Nephron progenitor cell (in vitro differentiated cells): ENCODE measurements around the gene KDM7A.

Source experiments
- DNase-seq: peaks from one replicate; pipeline ENCODE4 v3.0.0; 2021
- H3K27ac Mint-ChIP-seq: 2 replicates; pipeline ENCODE4 v1.8.0; 2021; ENCODE audit warnings: mild to moderate bottlenecking, moderate library complexity, mixed read lengths
- H3K27me3 Mint-ChIP-seq: 2 replicates; pipeline ENCODE4 v1.8.0; 2021; ENCODE audit warnings: mild to moderate bottlenecking, low read depth, mixed read lengths; ENCODE audit not compliant: poor library complexity
- H3K36me3 Mint-ChIP-seq: 2 replicates; pipeline ENCODE4 v1.8.0; 2021; ENCODE audit warnings: low read depth, mixed read lengths
- H3K4me1 Mint-ChIP-seq: 2 replicates; pipeline ENCODE4 v1.8.0; 2021; ENCODE audit warnings: mixed read lengths
- H3K4me3 Mint-ChIP-seq: 2 replicates; pipeline ENCODE4 v1.8.0; 2021; ENCODE audit warnings: mild to moderate bottlenecking, moderate library complexity, mixed read lengths
- H3K9me3 Mint-ChIP-seq: 2 replicates; pipeline ENCODE4 v1.8.0; 2021; ENCODE audit warnings: mild to moderate bottlenecking, moderate library complexity, mixed read lengths
- TF ChIP-seq, protein P1 (sequence below): fragments of 200-600 bp; sonication (generic); IDR thresholded peaks from 2 replicates; pipeline ENCODE4 v1.5.0; 2021; ENCODE audit warnings: antibody characterized with exemption

KDM7A gene

DNA sequence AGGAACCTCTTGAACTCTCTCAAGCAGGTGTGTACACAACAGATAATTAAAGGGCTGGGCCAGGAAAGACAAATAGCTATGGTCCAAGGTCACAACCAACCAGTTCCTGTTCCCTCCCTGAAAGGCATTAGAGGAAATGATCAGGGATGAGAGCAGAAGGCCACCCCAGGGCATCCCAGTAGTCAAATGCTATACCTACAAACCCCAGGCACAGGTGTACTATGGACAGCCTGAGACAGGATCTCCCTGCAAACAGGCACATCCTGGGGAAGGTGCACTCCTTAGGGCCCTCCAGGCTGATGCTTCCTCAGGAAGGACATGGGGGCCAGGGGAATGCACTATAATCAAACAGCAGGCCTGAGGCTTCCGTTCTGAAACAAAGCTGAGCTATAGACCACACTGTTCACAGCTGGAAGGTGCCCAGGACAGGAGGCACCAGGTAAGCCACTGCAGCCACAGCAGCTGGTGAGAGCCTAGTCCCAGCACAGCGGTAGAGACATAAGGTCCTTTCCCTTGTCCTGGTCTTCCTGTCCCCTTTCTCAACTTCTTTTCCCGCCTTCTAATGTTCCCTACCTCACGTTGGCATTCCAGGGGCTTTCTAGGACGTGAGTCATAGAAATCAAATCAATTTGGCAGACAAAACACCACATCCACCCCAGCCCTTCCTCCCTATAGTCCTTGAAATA is 127.3 kb downstream of the KDM7A start:
- DNase-seq: no peak
- Mint-ChIP-seq H3K9me3 (no peaks in the 10 kb centered on the region), H3K27ac (no peak overlapping the region), H3K36me3 (no peaks in the 10 kb centered on the region), H3K4me3 (no peak overlapping the region), H3K4me1 (no peaks in the 10 kb centered on the region), H3K27me3 (peaks cover 23% of the 10 kb centered on the region)
- TF ChIP-seq, protein P1, sequence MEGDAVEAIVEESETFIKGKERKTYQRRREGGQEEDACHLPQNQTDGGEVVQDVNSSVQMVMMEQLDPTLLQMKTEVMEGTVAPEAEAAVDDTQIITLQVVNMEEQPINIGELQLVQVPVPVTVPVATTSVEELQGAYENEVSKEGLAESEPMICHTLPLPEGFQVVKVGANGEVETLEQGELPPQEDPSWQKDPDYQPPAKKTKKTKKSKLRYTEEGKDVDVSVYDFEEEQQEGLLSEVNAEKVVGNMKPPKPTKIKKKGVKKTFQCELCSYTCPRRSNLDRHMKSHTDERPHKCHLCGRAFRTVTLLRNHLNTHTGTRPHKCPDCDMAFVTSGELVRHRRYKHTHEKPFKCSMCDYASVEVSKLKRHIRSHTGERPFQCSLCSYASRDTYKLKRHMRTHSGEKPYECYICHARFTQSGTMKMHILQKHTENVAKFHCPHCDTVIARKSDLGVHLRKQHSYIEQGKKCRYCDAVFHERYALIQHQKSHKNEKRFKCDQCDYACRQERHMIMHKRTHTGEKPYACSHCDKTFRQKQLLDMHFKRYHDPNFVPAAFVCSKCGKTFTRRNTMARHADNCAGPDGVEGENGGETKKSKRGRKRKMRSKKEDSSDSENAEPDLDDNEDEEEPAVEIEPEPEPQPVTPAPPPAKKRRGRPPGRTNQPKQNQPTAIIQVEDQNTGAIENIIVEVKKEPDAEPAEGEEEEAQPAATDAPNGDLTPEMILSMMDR: no peak

DNA sequence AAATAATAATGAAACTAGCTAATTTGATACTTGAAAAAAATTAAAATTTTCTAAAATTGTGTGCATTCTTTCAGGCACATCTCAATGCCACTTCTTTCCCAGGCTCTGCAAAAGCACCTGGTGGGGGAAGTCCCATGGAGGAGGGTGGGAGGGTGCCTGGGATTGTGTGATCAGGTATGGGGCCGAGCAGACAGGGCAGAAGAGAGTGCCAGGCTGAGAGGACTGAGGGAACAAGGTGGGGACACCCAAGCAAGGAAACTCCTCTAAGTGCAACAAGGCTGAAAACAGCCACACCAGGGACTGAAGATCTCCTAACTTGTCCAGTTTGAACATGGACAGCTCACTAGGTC is 127.8 kb downstream of the KDM7A start:
- no peak overlapping the region for H3K4me3 Mint-ChIP-seq

DNA sequence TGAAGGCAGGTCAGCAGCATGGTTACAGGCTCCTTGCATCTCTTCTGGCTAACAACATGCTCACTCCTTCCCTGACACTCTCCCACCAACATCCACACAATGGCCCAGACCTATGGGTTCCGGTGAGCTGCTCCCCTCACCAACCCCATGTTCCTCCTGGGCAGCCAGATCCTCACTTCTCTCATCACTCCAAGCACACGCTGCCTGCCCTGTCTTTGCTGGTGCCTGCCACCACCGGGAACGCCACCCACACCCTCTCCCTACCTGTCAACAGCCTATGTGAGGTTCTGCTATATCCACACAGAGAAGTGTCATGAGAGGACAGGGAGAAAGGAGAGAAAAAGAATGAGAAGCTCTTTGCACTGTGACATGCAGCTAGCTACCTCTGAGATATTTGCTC is 128.6 kb downstream of the KDM7A start:
- Mint-ChIP-seq H3K4me1 (no peaks in the 10 kb centered on the region), H3K27ac (no peak overlapping the region), H3K9me3 (no peaks in the 10 kb centered on the region)

More for the DNA sequence above, 127.8 kb downstream of the KDM7A start:
- Mint-ChIP-seq H3K9me3 (no peaks in the 10 kb centered on the region), H3K36me3 (no peaks in the 10 kb centered on the region), H3K27ac (no peak overlapping the region), H3K4me1 (no peaks in the 10 kb centered on the region), H3K27me3 (peaks cover 18% of the 10 kb centered on the region)
- TF ChIP-seq, protein P1: no peak
- no peak for DNase-seq

DNA sequence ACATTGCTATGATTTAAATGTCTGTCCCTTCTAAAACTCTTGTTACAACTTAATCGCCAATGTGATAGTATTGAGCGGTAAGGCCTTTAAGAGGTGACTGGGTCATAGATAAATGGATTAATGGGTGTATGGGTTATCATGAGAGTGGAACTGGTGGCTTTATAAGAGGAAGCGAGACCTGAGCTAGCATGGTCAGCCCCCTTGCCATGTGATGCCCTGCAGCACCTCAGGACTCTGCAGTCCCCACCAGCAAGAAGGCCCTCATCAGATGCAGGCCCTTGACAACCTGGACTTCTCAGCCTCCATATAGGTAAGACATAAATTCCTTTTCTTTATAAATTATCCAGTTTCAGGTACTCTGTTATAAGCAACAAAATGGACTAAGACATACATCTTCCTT is 129.6 kb downstream of the KDM7A start:
- no peaks in the 10 kb centered on the region for H3K4me1 Mint-ChIP-seq

More for the DNA sequence above, 128.6 kb downstream of the KDM7A start:
- Mint-ChIP-seq H3K4me3 (no peak overlapping the region), H3K36me3 (no peaks in the 10 kb centered on the region), H3K27me3 (peaks cover 16% of the 10 kb centered on the region)
- TF ChIP-seq, protein P1: no peak
- no peak for DNase-seq

DNA sequence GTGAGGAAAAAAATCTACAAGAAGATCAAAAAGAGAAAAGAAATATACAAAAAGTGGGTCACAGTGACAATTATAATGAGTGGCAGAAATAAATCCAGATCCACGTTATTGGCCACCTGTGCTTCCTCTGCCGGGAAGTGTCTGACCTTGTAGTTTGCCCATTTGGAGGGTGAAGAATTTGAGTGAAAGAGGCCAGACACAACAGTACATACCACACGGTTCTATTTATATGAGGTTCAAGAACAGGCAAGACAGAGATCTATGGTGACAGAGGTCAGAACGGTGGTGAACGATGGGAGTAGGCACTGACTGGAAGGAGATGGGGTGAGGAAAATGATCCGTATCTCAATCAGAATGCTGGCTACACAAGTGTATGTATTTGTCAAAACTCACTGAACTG is 131.1 kb downstream of the KDM7A start:
- DNase-seq: no peak
- H3K27ac Mint-ChIP-seq: no peak overlapping the region
- H3K9me3 Mint-ChIP-seq: no peaks in the 10 kb centered on the region
- H3K4me1 Mint-ChIP-seq: peaks cover 4% of the 10 kb centered on the region
- peaks cover 12% of the 10 kb centered on the region for H3K27me3 Mint-ChIP-seq
- H3K4me3 Mint-ChIP-seq: no peak overlapping the region
- H3K36me3 Mint-ChIP-seq: no peaks in the 10 kb centered on the region
- TF ChIP-seq, protein P1: no peak

More for the DNA sequence above, 129.6 kb downstream of the KDM7A start:
- Mint-ChIP-seq H3K4me3 (no peak overlapping the region), H3K36me3 (no peaks in the 10 kb centered on the region), H3K27me3 (peaks cover 16% of the 10 kb centered on the region), H3K27ac (no peak overlapping the region), H3K9me3 (no peaks in the 10 kb centered on the region)
- no peak for DNase-seq
- TF ChIP-seq, protein P1: no peak

DNA sequence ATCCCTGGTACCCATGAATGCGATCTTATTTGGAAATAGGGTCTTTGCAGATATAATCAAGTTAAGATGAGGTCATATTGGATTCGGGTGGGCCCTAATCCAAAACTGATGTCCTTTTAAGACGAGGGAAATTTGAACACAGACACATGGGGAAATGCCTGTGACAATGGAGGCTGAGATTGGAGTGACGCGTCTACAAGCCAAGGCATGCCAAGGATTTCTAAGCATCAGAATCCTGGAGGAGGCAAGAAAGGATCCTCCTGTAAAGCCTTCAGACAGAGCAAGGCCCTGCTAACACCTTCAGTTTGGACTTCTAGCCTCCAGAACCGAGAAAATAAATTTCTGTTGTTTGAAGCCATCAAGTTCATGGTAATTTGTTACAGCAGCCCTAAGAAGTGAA is 132.5 kb downstream of the KDM7A start:
- no peaks in the 10 kb centered on the region for H3K9me3 Mint-ChIP-seq
- H3K36me3 Mint-ChIP-seq: no peaks in the 10 kb centered on the region
- no peak overlapping the region for H3K27ac Mint-ChIP-seq
- H3K27me3 Mint-ChIP-seq: peaks cover 16% of the 10 kb centered on the region
- DNase-seq: no peak
- H3K4me3 Mint-ChIP-seq: no peak overlapping the region
- TF ChIP-seq, protein P1: no peak
- H3K4me1 Mint-ChIP-seq: peaks cover 9% of the 10 kb centered on the region
